ENCODE data around the gene STK38L. TPM values are rescaled to one million over a fixed set of nuclear protein-coding genes. Genes with fewer than 3 reads are reported as not detected.

The STK38L gene
- total and polyA plus RNA-seq, 10 of the 15 experiments (the other 5 are each of a cell fraction or from before 2014, with no cell fraction given) = 43.0 to 154 (median 115) TPM

DNA sequence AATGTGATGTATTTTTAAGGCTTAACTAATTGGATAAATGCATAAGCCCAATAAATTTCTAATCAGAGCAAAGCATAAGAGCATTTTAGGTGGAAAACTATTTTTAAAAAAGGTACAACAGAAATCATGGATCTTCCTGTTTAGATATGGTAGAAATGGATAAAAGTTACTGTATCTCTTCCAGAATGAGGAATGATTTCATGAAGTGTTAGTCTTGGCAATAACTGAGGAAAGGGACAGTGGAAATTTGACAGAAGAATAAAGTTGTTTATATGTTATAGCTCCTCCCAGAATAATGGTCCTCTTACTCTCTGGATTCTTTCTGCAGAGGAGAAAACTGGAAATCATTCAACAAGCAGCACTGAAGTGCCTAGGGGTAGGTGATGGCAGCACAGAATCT is 56.1 kb downstream of the STK38L start:
- Histone ChIP-seq H3K4me2 (ENCODE audit: control insufficient read depth, insufficient read depth) (no peak overlapping the region), H3K9me3 (replicated peaks; ENCODE audit: control insufficient read depth, insufficient read depth, low read length) (peaks cover 2% of the 10 kb centered on the region; the same call in 1 of the 3 replicates), H3K36me3 (ENCODE audit: control insufficient read depth in 2 of 2, insufficient read depth in 2 of 2, low read length in 1 of 2) (peaks cover 9 to 15% of the 10 kb centered on the region in 2 experiments), H3K27me3 (replicated peaks in 1 of 2; ENCODE audit: control insufficient read depth in 2 of 2, insufficient read depth in 2 of 2, low read length in 1 of 2) (no peaks in the 10 kb centered on the region), H4K20me1 (ENCODE audit: control insufficient read depth, insufficient read depth) (no peaks in the 10 kb centered on the region), H3K79me2 (ENCODE audit: control insufficient read depth, insufficient read depth, low read length) (peaks cover 15% of the 10 kb centered on the region), H3K27ac (ENCODE audit: control insufficient read depth, insufficient read depth) (no peak overlapping the region), H3K4me1 (ENCODE audit: control insufficient read depth, insufficient read depth, low read length) (peaks cover 5% of the 10 kb centered on the region; the same call in 1 of the 2 replicates), H3K9ac (ENCODE audit: control insufficient read depth, insufficient read depth, low read length) (no peak overlapping the region), H2AFZ (ENCODE audit: control insufficient read depth, low read depth, low read length) (no peak overlapping the region), H3K4me3 (no peak overlapping the region)
- intact Hi-C loops (cut with micrococcal nuclease; ENCODE audit: unreplicated experiment) (no loop called here), in situ Hi-C loops (cut with MboI) (loop anchor here (5.0 kb wide), 1 partner anchor 278 kb away; the partner anchor contains the start of gene MED21)
- FAIRE-seq (no peak), DNase-seq (ENCODE audit: low read depth, low spot score) (no peak), ATAC-seq (no peak)
- ChIA-PET POLR2A (interaction anchor here (0.7 kb wide), 1 partner anchor 15 kb away, joined by 3 read pairs; no protein-coding TSS in a partner anchor), RAD21 (ENCODE audit: unreplicated experiment) (interaction anchor here (1.0 to 11.3 kb wide), 5 partner anchors 9 to 287 kb away, joined by 3 to 282 read pairs (median 215); partner anchors contain the start of genes STK38L and TM7SF3), SMC1A (ENCODE audit: uncharacterized antibody, unreplicated experiment) (interaction anchor here (1.0 to 12.2 kb wide), 7 partner anchors 10 to 90 kb away, joined by 3 to 269 read pairs (median 5); partner anchors contain the start of gene STK38L), CTCF (interaction anchor here (0.7 to 2.9 kb wide), 4 partner anchors 9 to 288 kb away, joined by 3 to 9 read pairs (median 4); no protein-coding TSS in a partner anchor)
- TF ChIP-seq ZNF274 (IDR thresholded peaks at IDR 0.05; ENCODE audit: insufficient read depth, insufficient read length) (no peak), ATF3 (IDR thresholded peaks at IDR 0.05; ENCODE audit: borderline replicate concordance, extremely low read depth, low read depth, low read length) (no peak), ZNF592 (IDR thresholded peaks at IDR 0.05) (no peak), MEF2B (IDR thresholded peaks at IDR 0.05; ENCODE audit: partially characterized antibody, poor library complexity, severe bottlenecking) (no peak), IKZF1 (conservative IDR thresholded peaks at IDR 0.05) (no peak)
- TF ChIP-seq, protein P1, sequence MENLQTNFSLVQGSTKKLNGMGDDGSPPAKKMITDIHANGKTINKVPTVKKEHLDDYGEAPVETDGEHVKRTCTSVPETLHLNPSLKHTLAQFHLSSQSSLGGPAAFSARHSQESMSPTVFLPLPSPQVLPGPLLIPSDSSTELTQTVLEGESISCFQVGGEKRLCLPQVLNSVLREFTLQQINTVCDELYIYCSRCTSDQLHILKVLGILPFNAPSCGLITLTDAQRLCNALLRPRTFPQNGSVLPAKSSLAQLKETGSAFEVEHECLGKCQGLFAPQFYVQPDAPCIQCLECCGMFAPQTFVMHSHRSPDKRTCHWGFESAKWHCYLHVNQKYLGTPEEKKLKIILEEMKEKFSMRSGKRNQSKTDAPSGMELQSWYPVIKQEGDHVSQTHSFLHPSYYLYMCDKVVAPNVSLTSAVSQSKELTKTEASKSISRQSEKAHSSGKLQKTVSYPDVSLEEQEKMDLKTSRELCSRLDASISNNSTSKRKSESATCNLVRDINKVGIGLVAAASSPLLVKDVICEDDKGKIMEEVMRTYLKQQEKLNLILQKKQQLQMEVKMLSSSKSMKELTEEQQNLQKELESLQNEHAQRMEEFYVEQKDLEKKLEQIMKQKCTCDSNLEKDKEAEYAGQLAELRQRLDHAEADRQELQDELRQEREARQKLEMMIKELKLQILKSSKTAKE (IDR thresholded peaks at IDR 0.05; ENCODE audit: low read depth, poor library complexity, severe bottlenecking) = no peak
- no TSS peak for BruUV-seq (replicated peaks)

Measured in GM12878 (cell line).